Activated naive CD4-positive, alpha-beta T cell treated with Interleukin-2 at 50 U/mL for 16 hours (primary cell): ENCODE data around the gene METTL16.
"Not testable (repeated sequence)": the region's sequence is repeated elsewhere in the genome, so short reads cannot be mapped to it uniquely, and the experiment has no call there.

ENCODE experiments used
- DNase-seq: peaks from one replicate; pipeline ENCODE4 v3.0.0-alpha.2; 2020

Gene METTL16

DNA sequence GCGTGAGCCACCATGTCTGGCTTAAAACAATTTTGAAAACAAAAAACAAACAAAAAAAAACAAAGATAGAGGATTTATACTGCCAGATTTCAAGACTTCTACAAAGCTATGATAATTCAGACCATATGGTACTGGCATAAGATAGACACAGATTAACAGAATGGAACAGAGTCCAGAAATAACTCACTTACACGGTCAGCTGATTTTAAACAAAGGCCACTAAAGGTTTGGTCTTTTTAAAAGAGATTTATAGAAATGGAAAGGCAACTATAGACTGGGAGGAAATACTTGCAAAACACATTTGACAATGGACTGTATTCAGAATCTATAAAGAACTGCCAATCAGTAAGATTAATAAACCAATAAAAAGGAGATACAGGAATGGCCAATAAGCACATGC lies 62.2 kb downstream of the METTL16 start:
- no peak for DNase-seq

- DNase-seq: not testable (repeated sequence)
Measured at GRCh38 chr17:2447479-2447878, 64.2 kb downstream of the METTL16 start.

DNA sequence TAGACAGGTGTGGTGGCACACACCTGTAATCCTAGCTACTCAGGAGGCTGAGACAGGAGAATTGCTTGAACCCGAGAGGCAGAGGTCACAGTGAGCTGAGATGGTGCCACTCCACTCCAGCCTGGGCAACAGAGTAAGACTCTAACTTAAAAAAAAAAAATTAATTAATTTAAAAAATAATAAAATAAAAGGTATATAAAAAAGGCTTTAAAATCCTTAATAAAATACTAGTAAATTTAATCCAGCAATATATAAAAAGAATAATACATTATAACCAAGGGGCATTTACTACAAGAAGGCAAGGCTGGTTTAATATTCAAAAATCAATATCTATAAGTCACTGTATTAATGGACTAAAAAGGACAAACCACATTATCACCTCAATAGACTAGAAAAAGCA lies 66.0 kb downstream of the METTL16 start:
- no peak for DNase-seq

- no peak for DNase-seq
Measured at GRCh38 chr17:2444382-2444781, 67.3 kb downstream of the METTL16 start.

DNA sequence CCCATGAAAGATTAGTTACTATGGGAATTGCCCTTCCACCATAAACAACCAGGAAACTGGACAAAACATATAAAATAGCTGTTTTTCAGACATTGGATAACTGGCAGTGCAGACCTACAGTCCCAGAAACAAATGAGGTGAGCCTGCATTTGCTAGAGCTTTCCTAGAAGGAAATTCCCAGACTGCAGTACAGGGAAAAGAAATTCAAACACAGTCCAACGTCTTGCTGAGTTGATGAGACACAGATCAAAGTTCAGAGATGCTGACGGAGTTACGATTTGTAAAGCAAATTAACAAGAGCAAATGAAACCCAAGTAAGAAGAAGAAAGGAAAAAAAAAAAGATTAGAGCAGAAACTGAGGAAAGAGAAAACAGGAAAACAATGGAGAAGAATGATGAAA lies 69.5 kb downstream of the METTL16 start:
- no peak for DNase-seq

- no peak for DNase-seq
Measured at GRCh38 chr17:2440930-2441329, 70.8 kb downstream of the METTL16 start.

- DNase-seq: not testable (repeated sequence)
Measured at GRCh38 chr17:2439997-2440396, 71.7 kb downstream of the METTL16 start.

DNA sequence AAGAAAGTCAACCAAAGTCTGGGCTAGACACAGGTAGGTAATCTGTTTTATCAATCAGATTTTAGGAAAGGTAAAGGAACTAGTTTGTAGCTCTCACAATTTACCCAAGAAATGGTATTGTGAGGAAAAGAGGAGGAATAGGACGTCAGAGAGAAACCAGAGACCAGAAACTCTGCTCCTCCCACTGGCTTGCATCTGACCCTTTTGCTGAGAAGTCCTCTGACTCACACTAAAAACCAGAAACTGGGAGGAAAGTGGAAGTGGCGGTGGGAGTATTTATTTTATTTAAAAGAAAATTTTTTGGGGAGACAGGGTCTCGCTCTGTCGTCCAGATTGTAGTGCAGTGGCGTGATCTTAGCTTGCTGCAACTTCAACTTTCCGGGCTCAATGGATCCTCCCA lies 72.9 kb downstream of the METTL16 start:
- DNase-seq: no peak

GRCh38 chr17:2436316-2436905 lies 75.3 kb downstream of the METTL16 start:
- DNase-seq: no peak

- DNase-seq: no peak
Measured at GRCh38 chr17:2435862-2436261, 75.8 kb downstream of the METTL16 start.

DNA sequence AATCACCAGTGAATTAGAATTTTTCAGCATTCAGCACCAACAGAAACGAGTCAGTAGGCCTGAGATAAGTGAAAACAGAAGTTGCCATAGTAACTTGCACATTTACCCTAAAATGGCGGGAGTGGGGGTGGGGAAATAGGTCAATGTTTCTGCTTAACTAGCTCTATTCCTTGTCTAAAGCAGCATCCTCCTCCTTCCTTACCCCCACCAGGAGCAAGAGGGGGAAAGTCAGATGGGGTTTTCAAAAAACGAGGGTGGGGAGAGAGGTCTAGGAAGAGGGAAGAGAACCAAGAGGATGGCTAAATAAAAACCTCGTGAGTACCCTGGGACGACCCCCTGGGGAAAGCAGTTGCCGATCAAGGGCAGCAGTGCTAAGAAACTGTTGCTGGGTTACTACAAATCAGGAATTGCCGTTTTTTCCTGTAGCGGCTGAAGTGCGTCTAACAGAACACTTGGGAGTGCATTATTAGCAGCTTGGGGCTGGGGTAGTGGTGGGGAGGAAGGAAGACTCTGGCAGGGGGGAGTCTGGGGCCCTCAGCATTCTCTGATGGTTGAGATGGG lies 76.4 kb downstream of the METTL16 start:
- no peak for DNase-seq

DNA sequence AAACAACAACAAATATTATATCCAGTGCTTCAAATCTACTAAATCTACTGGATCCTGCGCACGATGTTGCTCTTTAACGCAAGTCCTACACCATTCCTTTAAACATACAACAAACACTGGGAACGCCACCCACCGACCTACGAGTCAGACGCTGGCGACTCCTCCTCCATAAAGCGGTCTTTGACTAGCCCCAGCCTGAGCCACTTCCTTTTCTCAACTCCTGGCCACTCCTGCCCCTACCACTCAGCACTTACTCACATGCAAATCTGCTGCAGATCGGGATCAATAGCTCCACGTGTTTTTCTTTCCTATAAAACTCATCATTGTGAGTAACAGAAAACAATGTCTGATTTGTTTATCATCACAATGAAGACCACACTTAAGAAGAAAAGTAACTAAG lies 78.0 kb downstream of the METTL16 start:
- DNase-seq: no peak

DNA sequence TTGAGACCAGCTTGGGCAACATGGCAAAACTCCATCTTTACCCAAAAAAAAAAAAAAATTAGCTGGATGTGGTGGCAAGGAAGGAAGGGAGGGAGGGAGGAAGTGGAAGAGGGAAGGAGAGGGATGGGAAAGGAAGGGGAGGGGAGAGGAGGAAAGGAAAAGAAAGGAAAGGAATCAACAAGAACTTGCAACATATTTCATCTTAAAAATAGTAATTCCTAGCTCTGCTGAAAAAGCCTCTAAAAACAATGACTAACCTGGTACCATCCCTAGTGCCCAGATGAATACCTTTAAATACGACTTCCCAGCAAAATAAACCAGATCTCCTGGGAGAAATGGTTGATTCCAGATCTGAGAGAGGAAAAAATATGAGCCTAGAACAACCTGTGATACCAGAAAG lies 83.8 kb downstream of the METTL16 start:
- DNase-seq: no peak

DNA sequence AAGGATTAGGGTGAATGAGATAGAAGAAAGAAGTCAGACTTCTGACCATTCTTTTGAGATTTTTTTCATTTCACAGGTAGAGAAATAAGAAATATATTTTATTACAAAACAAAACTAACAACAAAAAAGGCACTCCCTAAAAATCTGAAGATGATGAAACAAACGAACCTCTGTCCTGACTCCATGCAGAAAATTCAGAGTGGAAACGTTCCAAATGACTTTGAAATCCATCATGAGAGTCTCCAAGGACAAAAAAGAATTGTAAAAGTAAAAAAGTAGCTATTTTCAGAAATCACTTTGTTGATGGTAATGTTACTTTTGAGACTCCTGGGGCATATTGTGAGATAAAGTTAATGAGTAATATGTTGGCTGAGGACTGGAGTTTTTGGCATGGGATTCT lies 84.5 kb downstream of the METTL16 start:
- DNase-seq: no peak

GRCh38 chr17:2423271-2423670 lies 88.4 kb downstream of the METTL16 start:
- DNase-seq: no peak

- DNase-seq: no peak
Measured at GRCh38 chr17:2421315-2422147, 90.2 kb downstream of the METTL16 start.

DNA sequence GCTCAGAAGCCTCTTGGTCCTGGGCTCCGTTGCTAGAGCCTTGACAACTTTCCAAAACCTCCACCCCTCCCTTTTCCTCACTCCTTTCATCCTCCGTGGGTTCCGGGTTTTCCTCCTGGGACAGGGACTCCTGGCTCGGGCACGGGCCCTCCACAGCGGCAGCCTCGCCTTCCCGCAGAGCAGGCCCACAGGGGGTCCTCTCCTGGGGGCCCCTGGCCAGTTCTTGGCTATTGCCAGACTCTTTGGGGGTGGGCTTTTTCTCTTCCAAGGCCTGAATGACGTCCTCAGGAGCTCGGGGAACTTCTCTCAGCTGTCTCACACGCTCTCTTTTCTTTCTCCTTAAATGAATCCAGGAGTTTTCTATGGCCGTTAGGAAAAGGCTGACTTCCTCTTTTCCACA lies 91.5 kb downstream of the METTL16 start:
- no peak for DNase-seq

- no peak for DNase-seq
Measured at GRCh38 chr17:2419486-2419885, 92.2 kb downstream of the METTL16 start.

DNA sequence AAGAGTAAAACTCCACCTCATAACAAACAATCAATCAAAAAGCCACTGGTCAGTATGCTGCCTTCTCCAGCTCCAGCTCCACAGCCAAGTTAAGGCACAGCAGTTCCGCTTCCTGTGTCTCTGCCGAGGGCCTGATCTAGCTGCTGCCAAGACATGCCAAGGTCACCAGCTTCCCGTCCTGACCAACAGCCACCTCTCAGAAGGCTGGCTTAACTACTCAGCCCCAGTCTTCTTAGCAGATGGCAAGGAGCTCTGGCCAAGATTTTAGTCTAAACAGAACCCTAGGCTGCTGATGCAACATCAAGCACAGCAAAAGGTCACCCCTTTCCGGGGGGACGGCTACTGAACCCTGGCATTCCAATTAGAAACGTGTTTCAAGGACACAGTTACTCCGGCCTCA lies 93.1 kb downstream of the METTL16 start:
- DNase-seq: no peak

DNA sequence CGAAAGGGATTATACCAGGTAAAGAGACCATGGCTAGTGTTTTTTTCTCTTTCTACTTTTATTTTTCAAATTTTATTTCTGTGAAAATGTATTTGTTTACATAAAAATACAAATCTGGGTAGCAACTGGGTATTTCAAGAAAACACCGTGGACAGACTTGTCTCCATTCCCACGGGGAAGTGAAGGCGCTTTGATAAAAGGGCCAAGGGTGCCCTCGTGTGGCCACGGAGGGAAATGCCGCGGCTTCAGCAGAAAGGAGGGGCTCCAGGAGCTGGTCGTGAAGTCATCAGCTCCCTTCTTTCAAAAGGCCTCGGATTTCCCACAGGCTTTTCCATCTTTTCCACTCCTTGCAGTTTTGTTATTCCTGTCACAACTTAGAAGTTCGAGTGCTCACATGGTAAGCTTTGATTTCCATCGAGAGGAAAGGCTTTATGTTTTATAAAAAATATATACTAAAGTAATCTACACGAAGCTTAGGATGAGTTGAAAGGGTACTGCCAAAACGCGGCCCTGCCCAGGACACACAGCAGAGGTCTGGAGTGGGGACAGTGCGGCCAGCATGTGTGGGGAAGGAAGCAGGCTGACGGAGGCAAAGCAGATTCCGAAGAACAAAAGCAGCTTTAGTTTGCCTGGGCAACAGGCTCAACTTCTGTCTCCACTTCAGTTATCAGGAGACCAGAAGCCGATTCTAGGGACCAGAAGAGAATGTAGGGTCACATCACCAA lies 95.5 kb downstream of the METTL16 start:
- DNase-seq: peak; percentile 87

- no peak for DNase-seq
Measured at GRCh38 chr17:2415081-2415480, 96.6 kb downstream of the METTL16 start.

- no peak for DNase-seq
Measured at GRCh38 chr17:2414446-2415064, 97.1 kb downstream of the METTL16 start.

DNA sequence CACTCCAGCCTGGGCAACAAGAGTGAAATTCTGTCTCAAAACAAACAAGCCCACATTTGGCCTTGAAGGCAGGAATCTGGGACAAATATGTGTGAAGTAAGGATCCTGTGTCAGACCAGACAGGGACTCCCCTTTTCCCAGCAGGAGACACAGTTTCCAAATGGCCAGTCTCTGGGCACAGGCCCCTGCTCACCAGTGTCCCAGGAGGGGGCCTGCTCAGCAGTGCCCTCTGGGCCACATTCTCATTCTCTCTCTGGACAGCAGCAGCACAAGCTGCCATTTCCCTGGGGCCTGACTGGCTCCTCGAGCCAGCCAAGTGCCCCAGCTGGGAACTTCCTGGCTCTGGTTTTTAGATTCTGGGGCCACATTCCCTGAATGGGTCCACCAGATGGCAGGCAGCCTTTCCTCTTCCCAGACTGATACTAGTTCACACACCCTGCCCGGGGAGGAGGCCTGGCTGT lies 99.1 kb downstream of the METTL16 start:
- DNase-seq: no peak
